ENCODE measurements around the gene ABHD12B. TPM values are rescaled to one million over a fixed set of nuclear protein-coding genes. Genes with fewer than 3 reads are reported as not detected.

Gene ABHD12B
- total RNA-seq, 5 donors from 2014 or later (not counting 1 experiment from before 2014, with no cell fraction given) = not detected

DNA sequence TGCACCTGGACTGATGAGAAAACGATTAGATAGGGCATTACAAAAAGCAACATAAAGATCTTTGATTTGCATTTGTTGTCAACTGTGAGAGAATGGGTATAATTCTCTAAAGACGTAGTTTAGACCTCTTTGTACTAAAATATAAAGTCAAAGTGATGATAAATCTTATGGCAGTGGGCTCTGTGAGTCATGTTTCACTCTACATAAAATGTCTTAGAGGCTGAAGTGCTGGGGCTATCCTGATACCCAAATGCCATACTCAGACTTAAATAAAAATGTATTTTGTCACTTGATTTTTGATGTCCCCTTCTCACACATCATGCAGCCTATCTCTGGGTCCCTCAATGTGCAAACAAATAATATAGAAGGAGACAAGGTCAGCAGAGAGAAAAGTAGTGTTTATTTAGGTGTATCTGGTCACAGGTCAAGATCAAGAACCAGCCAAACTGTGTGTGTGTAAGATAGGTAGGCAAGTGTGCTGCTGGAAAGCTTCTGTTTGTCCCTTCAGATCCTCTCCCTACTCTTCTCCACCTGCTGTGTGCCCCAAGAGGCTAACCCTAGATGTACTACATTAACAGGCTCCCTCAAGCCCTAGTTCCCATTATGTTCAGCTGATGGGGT is 33.9 kb upstream of the ABHD12B start:
- Histone ChIP-seq H3K36me3 (ENCODE audit: control insufficient read depth in 2 of 2, extremely low read depth in 1 of 2, insufficient read depth in 1 of 2, low read length in 1 of 2) (no peaks in the 10 kb centered on the region), H3K27ac (ENCODE audit: low read length) (no peak overlapping the region), H3K4me1 (ENCODE audit: control insufficient read depth in 1 of 2, extremely low read depth in 1 of 2, insufficient read depth in 2 of 2, low read length in 2 of 2) (peaks cover 17 to 20% of the 10 kb centered on the region in 2 experiments), H3K27me3 (replicated peaks in 1 of 2; ENCODE audit: control insufficient read depth in 2 of 2, extremely low read depth in 1 of 2, insufficient read depth in 2 of 2, low read length in 1 of 2) (peaks cover 0 to 3% of the 10 kb centered on the region in 2 experiments), H3K4me3 (ENCODE audit: control insufficient read depth in 1 of 2, extremely low read depth in 1 of 2, low read length in 1 of 2) (no peak overlapping the region), H3K9me3 (no peaks in the 10 kb centered on the region)
- POLR2A ChIA-PET = interaction anchor here in 1 of 2 donors (0.5 kb wide), 1 partner anchor 27 kb away, joined by 3 read pairs; no protein-coding TSS in a partner anchor
- no peaks in the 10 kb centered on the region for H3K27me3 Mint-ChIP-seq
- H3K4me3 Mint-ChIP-seq = no peak overlapping the region
- peaks cover 26 to 48% (median 28%) of the 10 kb centered on the region in 3 donors for H3K4me1 Mint-ChIP-seq
- ATAC-seq (replicated peaks in 1 of 4) = no peak
- WGBS (ENCODE audit: insufficient coverage) = 17% methylated on average over 1 of the region's 2 CpGs
- no peak overlapping the region for H3K27ac Mint-ChIP-seq
- CTCF ChIA-PET = interaction anchor here in 1 of 2 donors (1.8 kb wide), 1 partner anchor 23 kb away, joined by 6 read pairs; no protein-coding TSS in a partner anchor
- no peak for DNase-seq
- H3K9me3 Mint-ChIP-seq = no peaks in the 10 kb centered on the region
- no peaks in the 10 kb centered on the region for H3K36me3 Mint-ChIP-seq

GRCh38 chr14:50839048-50839447 is 32.8 kb upstream of the ABHD12B start:
- Histone ChIP-seq H3K4me3 (ENCODE audit: control insufficient read depth in 1 of 2, extremely low read depth in 1 of 2, low read length in 1 of 2) (no peak overlapping the region), H3K4me1 (ENCODE audit: control insufficient read depth in 1 of 2, extremely low read depth in 1 of 2, insufficient read depth in 2 of 2, low read length in 2 of 2) (peaks cover 17 to 20% of the 10 kb centered on the region in 2 experiments), H3K27me3 (replicated peaks in 1 of 2; ENCODE audit: control insufficient read depth in 2 of 2, extremely low read depth in 1 of 2, insufficient read depth in 2 of 2, low read length in 1 of 2) (peaks cover 0 to 3% of the 10 kb centered on the region in 2 experiments), H3K36me3 (ENCODE audit: control insufficient read depth in 2 of 2, extremely low read depth in 1 of 2, insufficient read depth in 1 of 2, low read length in 1 of 2) (no peaks in the 10 kb centered on the region), H3K27ac (ENCODE audit: low read length) (no peak overlapping the region), H3K9me3 (no peaks in the 10 kb centered on the region)
- DNase-seq = no peak
- Mint-ChIP-seq H3K4me3 (no peak overlapping the region), H3K9me3 (no peaks in the 10 kb centered on the region), H3K36me3 (no peaks in the 10 kb centered on the region), H3K27me3 (no peaks in the 10 kb centered on the region), H3K27ac (no peak overlapping the region), H3K4me1 (peaks cover 22 to 46% (median 22%) of the 10 kb centered on the region in 3 donors)
- ATAC-seq (replicated peaks in 1 of 4) = peak in 1 of 4 experiments; percentile 33
- WGBS (ENCODE audit: insufficient coverage) = 0% methylated on average over 1 of the region's 1 CpG
- POLR2A ChIA-PET = no interaction called here
- CTCF ChIA-PET = interaction anchor here (0.5 to 1.8 kb wide), 3 partner anchors 22 to 510 kb away, joined by 3 to 6 read pairs (median 3); no protein-coding TSS in a partner anchor

DNA sequence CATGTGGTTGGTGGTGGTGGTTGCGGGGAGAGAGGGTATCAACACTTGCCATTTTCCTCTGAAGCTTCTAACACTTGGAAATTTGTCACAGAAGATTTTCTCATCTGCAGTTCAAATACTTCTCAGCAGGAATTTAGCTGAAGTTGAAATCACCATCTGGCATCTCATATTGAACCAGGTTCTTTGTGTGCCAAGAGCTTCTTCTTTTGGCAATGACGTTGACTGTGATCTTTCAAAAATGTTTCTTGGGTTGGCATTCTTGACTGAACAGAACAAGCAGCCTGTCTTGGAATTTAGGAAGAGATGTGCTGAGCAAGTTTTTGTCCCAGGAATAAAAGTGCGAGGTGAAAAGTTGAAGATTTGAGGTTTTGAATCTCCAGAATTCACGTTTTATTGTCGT is 32.2 kb upstream of the ABHD12B start:
- Histone ChIP-seq H3K27me3 (replicated peaks in 1 of 2; ENCODE audit: control insufficient read depth in 2 of 2, extremely low read depth in 1 of 2, insufficient read depth in 2 of 2, low read length in 1 of 2) (peaks cover 0 to 3% of the 10 kb centered on the region in 2 experiments), H3K4me3 (ENCODE audit: control insufficient read depth in 1 of 2, extremely low read depth in 1 of 2, low read length in 1 of 2) (no peak overlapping the region), H3K36me3 (ENCODE audit: control insufficient read depth in 2 of 2, extremely low read depth in 1 of 2, insufficient read depth in 1 of 2, low read length in 1 of 2) (no peaks in the 10 kb centered on the region), H3K27ac (ENCODE audit: low read length) (no peak overlapping the region), H3K4me1 (ENCODE audit: control insufficient read depth in 1 of 2, extremely low read depth in 1 of 2, insufficient read depth in 2 of 2, low read length in 2 of 2) (peaks cover 13 to 16% of the 10 kb centered on the region in 2 experiments), H3K9me3 (no peaks in the 10 kb centered on the region)
- H3K36me3 Mint-ChIP-seq = no peaks in the 10 kb centered on the region
- H3K4me1 Mint-ChIP-seq = peaks cover 17 to 39% (median 18%) of the 10 kb centered on the region in 3 donors
- DNase-seq = no peak
- no peaks in the 10 kb centered on the region for H3K27me3 Mint-ChIP-seq
- no peak for ATAC-seq (replicated peaks in 1 of 4)
- H3K9me3 Mint-ChIP-seq = no peaks in the 10 kb centered on the region
- H3K27ac Mint-ChIP-seq = no peak overlapping the region
- POLR2A ChIA-PET = no interaction called here
- CTCF ChIA-PET = interaction anchor here (0.5 to 1.8 kb wide), 3 partner anchors 21 to 511 kb away, joined by 3 to 6 read pairs (median 3); no protein-coding TSS in a partner anchor
- no peak overlapping the region for H3K4me3 Mint-ChIP-seq
- WGBS (ENCODE audit: insufficient coverage) = 92% methylated on average over 2 of the region's 5 CpGs

DNA sequence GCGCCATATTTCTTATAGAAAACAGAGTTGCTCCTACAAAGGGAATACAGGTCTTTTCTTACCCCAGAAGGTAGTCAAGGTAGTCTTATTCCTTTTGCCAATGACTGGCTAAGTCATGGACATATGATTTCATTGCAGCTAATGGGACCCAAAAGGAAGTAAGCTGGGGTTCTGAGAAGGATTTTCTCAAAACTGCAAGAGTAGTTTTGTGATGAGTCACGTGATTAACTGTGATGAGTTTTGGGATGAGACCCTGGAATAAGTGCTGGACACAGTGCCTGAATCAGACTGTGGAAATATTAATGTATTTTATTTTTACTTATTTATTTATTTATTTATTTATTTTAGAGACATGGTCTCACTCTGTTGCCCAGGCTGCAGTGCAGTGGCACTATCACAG is 27.5 kb upstream of the ABHD12B start:
- ATAC-seq (replicated peaks in 1 of 4) (no peak), DNase-seq (no peak)
- whole genome bisulfite sequencing (ENCODE audit: insufficient coverage) = no CpG with 5 or more reads among the region's 2 CpGs
- no peaks in the 10 kb centered on the region for H3K27me3 Mint-ChIP-seq
- peaks cover 2 to 9% (median 3%) of the 10 kb centered on the region in 3 donors for H3K4me1 Mint-ChIP-seq
- H3K4me3 Mint-ChIP-seq = no peak overlapping the region
- ChIA-PET CTCF (interaction anchor here in 1 of 2 donors (1.1 kb wide), 1 partner anchor 13 kb away, joined by 3 read pairs; no protein-coding TSS in a partner anchor), POLR2A (interaction anchor here in 1 of 2 donors (0.7 kb wide), 1 partner anchor 35 kb away, joined by 4 read pairs; no protein-coding TSS in a partner anchor)
- H3K27me3 ChIP-seq (replicated peaks in 1 of 2; ENCODE audit: control insufficient read depth in 2 of 2, extremely low read depth in 1 of 2, insufficient read depth in 2 of 2, low read length in 1 of 2) = no peaks in the 10 kb centered on the region
- no peaks in the 10 kb centered on the region for H3K36me3 ChIP-seq (ENCODE audit: control insufficient read depth in 2 of 2, extremely low read depth in 1 of 2, insufficient read depth in 1 of 2, low read length in 1 of 2)
- H3K27ac ChIP-seq (ENCODE audit: low read length) = no peak overlapping the region
- no peak overlapping the region for H3K4me3 ChIP-seq (ENCODE audit: control insufficient read depth in 1 of 2, extremely low read depth in 1 of 2, low read length in 1 of 2)
- H3K9me3 Mint-ChIP-seq = no peaks in the 10 kb centered on the region
- H3K4me1 ChIP-seq (ENCODE audit: control insufficient read depth in 1 of 2, extremely low read depth in 1 of 2, insufficient read depth in 2 of 2, low read length in 2 of 2) = no peaks in the 10 kb centered on the region
- H3K9me3 ChIP-seq = no peaks in the 10 kb centered on the region
- H3K36me3 Mint-ChIP-seq = no peaks in the 10 kb centered on the region
- H3K27ac Mint-ChIP-seq = no peak overlapping the region

DNA sequence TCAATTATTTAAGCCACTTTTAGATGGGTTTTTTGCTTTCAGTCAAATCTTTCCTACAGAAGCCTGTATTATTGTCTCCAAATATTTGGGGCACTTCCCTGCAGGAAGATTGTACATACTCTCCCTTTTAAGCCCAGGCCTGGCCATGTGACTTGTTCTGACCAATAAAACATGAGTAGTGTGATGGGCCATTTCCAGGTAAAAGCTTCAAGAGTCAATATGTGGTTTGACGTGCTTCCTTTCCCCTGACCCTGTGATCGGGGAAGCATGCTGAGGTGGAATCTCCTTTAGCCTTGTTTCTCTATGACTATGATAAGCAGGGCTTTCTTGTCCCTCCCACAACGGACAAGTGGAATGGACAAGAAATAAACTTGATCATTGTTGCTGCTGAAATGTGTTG is 26.7 kb upstream of the ABHD12B start:
- Histone ChIP-seq H3K36me3 (ENCODE audit: control insufficient read depth in 2 of 2, extremely low read depth in 1 of 2, insufficient read depth in 1 of 2, low read length in 1 of 2) (no peaks in the 10 kb centered on the region), H3K4me1 (ENCODE audit: control insufficient read depth in 1 of 2, extremely low read depth in 1 of 2, insufficient read depth in 2 of 2, low read length in 2 of 2) (no peaks in the 10 kb centered on the region), H3K27me3 (replicated peaks in 1 of 2; ENCODE audit: control insufficient read depth in 2 of 2, extremely low read depth in 1 of 2, insufficient read depth in 2 of 2, low read length in 1 of 2) (no peaks in the 10 kb centered on the region), H3K4me3 (ENCODE audit: control insufficient read depth in 1 of 2, extremely low read depth in 1 of 2, low read length in 1 of 2) (no peak overlapping the region), H3K27ac (ENCODE audit: low read length) (no peak overlapping the region), H3K9me3 (no peaks in the 10 kb centered on the region)
- DNase-seq (no peak), ATAC-seq (replicated peaks in 1 of 4) (no peak)
- ChIA-PET CTCF (no interaction called here), POLR2A (no interaction called here)
- no peaks in the 10 kb centered on the region for H3K36me3 Mint-ChIP-seq
- H3K4me1 Mint-ChIP-seq = peaks cover 2 to 9% (median 3%) of the 10 kb centered on the region in 3 donors
- no peak overlapping the region for H3K4me3 Mint-ChIP-seq
- no peaks in the 10 kb centered on the region for H3K27me3 Mint-ChIP-seq
- H3K9me3 Mint-ChIP-seq = no peaks in the 10 kb centered on the region
- WGBS (ENCODE audit: insufficient coverage) = no CpG with 5 or more reads among the region's 3 CpGs
- H3K27ac Mint-ChIP-seq = no peak overlapping the region

DNA sequence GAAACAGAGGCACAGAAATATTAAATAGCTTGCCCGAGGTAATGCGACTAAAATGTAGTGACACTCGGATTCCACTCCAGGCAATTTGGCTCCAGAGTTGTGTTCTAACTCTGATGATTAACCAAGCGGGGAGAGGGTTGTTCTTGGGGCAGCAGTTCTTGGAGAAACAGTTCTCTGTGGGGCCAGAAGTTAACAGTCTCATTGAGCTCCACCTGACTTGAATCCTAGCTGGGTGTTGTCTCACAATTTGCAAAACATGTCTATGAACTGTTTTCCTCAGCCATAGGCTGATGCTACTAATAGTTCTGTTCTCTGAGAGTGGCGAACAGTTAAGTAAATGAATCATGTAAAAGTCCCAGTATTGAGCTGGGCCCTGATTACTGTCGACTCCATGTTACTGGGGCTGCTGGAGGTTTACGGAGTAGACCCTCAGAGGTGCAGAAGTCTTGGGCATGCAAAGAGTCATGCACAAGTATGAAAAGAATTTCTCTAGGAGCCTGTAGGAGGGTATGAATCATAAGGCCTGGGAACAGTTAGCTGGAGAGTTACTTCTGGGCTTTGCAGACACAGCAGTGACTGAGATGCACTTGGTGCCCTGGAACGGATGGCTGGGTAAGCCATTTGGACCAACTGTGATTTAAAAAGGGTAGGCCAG is 25.5 kb upstream of the ABHD12B start:
- Histone ChIP-seq H3K9me3 (no peaks in the 10 kb centered on the region), H3K27ac (ENCODE audit: low read length) (no peak overlapping the region), H3K4me3 (ENCODE audit: control insufficient read depth in 1 of 2, extremely low read depth in 1 of 2, low read length in 1 of 2) (no peak overlapping the region), H3K36me3 (ENCODE audit: control insufficient read depth in 2 of 2, extremely low read depth in 1 of 2, insufficient read depth in 1 of 2, low read length in 1 of 2) (no peaks in the 10 kb centered on the region), H3K27me3 (replicated peaks in 1 of 2; ENCODE audit: control insufficient read depth in 2 of 2, extremely low read depth in 1 of 2, insufficient read depth in 2 of 2, low read length in 1 of 2) (no peaks in the 10 kb centered on the region), H3K4me1 (ENCODE audit: control insufficient read depth in 1 of 2, extremely low read depth in 1 of 2, insufficient read depth in 2 of 2, low read length in 2 of 2) (no peaks in the 10 kb centered on the region)
- Mint-ChIP-seq H3K4me3 (no peak overlapping the region), H3K27me3 (no peaks in the 10 kb centered on the region), H3K36me3 (no peaks in the 10 kb centered on the region), H3K9me3 (no peaks in the 10 kb centered on the region), H3K27ac (no peak overlapping the region), H3K4me1 (peaks cover 2 to 9% (median 3%) of the 10 kb centered on the region in 3 donors)
- ATAC-seq (replicated peaks in 1 of 4) (no peak), DNase-seq (no peak)
- POLR2A ChIA-PET = interaction anchor here (0.6 kb wide), 2 partner anchors 52 to 536 kb away, joined by 5 to 9 read pairs; no protein-coding TSS in a partner anchor
- CTCF ChIA-PET = interaction anchor here (0.6 to 2.2 kb wide), 5 partner anchors 14 to 1834 kb away, joined by 3 to 7 read pairs (median 4); no protein-coding TSS in a partner anchor
- WGBS (ENCODE audit: insufficient coverage) = 96% methylated on average over 8 of the region's 8 CpGs
